NCI-H2171 (cell line): ENCODE data around the gene YJEFN3.

Source experiments
- DNase-seq: peaks from one replicate; lab custom pipeline; 2025; lab: John Stamatoyannopoulos, UW

The YJEFN3 gene

DNA sequence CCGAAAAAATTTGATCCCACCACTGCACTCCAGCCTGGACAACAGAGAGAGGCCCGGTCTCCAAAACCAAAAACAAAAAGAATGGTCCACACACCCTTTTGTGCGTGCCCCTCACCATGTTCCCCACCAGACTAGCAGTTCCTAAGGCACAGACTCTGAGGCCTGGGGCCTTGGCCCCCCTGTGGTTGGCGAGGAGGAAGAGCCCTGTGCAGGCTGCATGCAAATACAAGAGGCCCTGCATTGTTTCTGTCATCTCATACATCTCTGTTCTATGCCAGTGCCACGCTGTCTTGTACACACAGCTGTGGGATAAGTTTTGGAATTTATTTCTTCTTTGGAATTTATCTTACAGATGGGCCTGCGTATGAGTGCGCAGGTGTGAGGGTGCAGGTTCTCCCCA lies 4.7 kb upstream of the YJEFN3 start:
- no peak for DNase-seq

DNA sequence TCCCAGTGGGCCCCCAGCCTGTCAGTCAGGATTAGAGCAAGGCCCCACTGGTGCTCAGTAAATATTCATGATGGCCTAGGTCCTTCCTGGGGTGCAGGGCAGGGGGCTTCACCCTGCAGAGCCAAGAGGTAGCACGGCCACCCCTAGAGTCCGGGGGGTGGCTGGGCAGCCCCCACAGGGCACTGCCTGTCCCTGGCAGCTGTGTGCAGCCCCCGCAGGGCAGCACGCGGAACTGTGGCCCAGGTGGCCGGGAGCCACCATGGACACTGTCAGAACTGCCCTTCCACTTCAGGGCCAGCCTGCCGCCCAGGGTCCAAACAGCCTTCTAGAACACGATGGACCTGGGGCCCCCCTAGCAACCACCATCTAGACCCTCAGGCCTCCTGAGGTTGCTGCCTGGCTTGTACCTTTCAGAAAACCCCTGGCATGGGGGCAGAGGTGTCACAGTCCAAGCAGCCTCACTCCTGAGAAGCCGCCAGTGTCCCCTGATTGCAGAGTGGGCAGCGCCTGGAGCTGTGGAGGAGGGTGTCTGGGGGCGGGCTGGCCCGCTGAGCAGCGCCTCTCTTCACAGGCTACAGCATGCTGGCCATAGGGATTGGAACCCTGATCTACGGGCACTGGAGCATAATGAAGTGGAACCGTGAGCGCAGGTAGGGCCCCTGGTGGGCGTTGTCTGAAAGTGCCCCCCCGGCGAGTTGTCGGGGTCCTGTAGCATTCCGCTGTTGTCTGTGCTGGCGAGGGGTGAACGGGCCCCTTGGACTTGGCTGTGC lies 2.9 kb upstream of the YJEFN3 start:
- DNase-seq = no peak

DNA sequence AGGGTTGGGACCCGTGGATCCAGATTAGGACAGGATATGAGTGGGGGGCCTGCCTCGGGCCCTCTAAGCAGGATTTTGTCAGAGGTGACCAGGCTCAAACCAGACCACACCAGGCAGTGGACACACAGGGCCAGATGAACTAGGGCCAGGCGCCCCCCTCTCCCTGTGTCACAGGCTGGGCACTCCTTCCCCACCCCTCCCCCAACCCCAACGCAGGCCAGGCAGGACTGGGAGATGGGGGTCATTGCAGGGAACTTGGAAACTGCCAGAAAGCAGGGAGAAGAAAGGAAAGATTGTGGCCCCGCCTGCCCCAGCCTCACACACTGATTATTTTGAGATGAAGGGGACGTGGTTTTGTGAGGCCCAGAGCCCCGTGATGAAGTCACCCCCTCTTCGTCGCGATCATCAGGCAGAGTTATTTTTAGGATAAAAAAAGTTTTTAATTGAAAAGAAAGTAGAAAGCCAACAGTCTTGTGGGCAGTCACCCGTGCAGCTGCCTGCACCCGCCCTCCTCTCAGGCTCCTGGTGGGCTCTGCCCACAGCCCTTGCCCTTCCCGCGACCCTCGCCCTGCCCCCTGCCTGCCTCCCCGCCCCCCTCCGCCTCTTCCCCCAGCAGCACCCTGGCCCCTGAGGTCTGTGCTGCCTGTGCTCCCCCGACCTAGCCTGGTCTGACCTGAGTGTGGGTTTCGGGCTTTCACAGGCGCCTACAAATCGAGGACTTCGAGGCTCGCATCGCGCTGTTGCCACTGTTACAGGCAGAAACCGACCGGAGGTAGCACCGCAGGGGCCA lies 1.9 kb upstream of the YJEFN3 start:
- DNase-seq = no peak

DNA sequence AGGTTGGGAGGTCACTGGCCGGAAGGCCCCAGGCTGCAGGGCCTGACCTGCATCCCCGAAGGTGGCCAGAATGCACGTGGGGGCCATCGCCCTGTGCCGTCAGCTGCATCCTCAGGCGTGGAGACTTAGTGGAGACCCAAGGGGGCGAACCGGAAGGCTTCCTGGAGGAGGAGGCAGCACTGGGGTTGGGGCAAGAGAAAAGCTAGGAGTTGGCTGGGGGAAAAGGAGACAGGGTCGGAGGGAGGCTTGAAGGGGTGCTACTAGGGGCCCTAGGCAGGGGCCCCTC lies 1.4 kb upstream of the YJEFN3 start:
- no peak for DNase-seq

DNA sequence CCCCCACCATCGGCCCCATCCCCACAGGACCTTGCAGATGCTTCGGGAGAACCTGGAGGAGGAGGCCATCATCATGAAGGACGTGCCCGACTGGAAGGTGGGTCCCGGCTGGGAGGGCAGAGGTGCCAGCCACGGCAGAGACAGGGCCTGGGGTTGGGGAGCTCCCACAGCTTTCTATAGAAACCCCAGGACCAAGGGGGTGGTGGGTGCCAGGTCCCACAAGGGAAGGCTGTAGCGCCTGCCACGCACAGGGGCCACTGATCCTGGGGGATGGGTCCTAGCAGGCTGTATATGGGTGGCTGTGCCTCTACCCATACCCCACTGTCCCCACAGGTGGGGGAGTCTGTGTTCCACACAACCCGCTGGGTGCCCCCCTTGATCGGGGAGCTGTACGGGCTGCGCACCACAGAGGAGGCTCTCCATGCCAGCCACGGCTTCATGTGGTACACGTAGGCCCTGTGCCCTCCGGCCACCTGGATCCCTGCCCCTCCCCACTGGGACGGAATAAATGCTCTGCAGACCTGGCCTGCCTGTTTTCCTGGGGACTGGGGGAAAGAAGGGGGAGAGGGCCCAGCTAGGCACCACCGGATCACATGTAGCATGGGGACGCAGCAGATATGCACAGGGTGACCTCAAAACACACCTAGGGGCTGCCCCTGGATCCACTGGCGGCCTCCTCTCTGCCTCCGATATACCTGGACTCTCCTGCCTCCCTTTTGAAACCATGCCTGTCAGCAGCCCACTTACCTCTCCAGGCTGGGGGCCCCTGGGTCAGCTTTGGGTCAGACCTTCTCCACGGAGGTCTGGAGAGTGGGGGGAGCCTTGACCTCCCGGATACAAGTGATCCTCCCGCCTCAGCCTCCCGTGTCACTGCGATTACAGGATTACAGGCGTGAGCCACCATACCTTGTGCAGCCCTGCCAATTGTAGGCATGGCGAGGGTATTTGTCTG lies 761 bp upstream of the YJEFN3 start:
- no peak for DNase-seq

DNA sequence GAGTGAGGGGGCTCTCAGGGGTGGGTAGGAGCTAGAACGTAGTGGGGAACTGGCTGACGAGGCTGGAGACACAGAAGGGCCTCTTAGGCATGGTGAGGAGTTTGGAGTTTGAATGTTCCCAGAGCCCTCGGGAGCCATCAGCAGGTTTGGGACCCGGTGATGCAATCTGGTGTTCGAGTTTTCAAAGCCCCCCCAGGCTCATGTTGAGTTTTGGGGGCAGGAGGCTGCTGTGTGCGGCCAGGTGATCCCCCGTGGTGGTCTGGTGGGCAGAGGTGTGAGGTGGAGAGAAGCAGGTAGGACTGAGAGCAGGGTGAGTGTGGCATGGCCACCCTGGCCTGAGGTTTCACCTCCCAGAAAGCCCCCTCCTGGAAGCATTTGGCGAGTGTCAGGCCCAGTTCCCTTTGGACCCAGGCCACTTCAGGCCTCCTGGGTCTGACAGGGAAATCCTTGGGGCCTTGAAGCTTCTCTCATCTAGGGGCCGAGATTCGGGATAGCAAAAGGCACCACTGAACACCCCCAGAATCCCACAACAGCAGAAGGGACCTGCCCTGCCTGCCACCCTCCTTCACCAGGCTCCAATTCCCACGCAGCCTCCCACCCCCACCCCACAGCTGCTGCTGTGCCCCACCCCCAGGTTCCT lies 1.2 kb downstream of the YJEFN3 start:
- DNase-seq = no peak

DNA sequence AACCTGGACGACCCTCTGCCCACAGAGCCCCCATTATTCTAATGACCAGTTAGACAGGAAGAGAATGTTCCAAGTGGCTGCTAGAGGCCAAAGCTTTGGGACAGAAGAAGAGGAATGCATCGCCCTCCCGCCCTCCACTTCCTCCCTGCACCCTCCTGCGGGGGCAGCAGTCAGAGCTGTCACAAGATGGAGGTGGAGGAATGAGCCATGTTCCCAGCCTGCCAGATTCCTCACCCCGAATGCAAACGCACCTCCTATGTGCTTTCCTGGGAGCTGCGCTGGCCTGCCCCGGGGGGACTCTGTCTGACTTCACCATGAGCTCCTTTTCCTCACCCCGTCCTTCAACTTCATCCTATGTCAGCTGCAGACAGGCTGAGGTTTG lies 1.7 kb downstream of the YJEFN3 start:
- DNase-seq = no peak

DNA sequence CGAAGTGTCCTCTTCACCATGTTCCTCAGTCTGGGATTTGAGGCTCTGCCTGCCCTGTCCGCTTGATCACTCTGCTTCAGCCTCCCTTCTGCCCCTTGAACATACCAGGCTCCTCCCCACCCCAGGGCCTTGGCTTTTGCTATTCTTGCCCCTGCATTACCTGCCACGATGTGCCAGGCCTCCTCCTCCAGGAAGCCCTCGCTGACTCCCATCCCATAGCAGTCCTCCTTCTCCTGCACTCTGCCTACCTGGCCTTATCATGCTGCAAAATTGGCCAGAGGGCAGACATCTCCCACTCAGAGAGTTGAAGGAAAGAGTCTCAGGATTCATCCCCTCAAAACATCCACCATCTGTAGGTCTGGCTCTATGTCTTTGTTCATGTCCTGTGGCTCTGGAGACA lies 2.2 kb downstream of the YJEFN3 start:
- no peak for DNase-seq

DNA sequence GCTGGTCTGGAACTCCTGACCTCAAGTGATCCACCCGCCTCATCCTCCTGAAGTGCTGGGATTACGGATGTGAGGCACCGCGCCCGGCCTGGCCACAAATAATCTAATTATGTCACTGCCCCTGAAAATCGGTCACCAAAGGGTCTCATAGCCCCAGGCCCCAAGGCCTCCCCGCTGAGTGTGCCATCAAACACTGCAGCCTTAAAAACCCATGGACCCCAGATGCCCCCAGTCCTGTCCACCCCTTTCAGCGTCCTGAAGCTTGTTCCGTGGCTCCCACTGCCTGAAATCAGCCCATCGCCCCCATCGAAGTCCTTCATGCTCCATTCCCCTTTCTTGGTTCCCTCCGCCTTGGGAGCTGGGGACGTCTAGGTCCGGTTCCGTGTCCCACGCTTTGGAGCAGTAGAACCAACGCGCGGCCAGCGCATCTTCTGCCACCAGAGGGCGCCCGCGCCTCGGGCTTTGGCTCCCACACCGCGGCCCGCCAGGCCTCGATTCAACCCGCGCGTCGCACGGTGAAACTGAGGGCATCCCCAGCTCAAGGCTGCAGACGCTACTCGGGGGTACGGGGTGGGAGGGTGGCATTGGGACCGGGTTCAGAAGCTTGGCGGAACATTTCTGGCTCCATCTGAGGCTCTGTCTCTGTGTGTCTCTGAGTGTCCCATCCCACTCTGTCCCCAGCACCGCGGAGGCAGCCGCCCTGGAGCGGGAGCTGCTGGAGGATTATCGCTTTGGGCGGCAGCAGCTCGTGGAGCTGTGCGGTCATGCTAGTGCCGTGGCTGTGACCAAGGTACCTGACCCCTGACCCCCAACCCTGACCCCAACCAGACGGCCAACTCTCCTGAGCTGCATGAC lies 3.5 kb downstream of the YJEFN3 start:
- DNase-seq = peak; percentile 74

DNA sequence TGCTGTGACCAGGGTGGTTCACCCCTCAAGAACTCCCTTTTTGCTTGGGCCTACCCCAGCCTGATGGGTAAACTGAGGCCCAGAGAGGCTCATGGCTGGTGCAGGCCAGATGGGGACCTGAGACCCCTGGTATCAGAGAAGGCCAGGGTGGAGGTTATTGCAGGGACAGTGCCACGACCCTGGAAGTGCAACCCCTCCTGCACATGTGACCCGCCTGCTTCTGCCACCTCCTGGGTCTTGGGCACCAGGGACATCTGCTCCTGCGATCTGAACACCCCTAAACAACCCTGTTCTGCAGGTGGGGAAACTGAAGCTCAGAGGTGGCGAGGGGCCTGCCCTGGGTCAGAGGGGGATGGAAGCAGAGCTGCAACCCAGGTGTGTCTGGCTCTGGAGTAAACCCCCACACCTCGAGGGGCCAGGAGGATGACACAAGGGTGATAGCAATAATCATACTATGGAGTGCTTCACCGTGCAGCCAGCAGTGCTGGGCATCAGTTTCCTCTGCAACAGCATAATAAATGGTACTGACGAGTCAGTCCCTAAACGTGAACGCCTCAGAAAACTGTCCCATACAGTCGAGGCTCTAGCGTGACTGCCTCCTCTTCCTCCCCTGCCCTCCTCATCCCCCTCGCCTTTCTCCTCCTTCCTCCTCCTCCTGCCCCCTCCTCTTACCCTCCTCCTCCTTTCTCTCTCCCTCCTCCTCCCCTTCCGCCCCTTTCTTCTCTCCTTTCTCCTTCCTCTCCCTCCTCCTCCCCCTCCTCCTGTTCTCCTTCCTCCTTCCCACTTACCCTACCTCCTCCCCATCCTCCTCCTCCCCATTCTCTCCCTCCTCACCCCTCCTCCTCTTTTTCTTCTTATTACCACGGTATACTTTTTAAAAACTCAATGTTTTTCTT lies 4.3 kb downstream of the YJEFN3 start:
- DNase-seq = no peak

DNA sequence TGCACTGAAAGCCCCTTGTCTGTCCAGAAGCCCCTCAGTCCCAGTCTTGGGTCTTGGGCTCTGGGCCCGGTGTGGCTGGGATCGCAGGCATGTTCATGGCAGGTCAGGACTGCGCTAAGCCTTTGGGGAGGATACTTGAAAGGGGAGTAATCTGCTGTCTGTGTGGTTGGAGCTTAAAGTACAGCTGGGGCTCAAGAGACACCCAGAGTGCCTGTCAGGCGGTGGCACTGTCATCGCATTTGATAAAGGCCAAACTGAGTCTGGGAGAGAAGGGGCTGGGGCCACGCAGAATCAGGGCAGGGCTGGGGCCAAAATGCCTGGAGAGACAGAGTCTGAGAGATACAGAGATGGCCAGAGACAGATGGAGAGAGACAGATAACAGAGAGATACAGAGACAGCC lies 5.1 kb downstream of the YJEFN3 start:
- DNase-seq = no peak

DNA sequence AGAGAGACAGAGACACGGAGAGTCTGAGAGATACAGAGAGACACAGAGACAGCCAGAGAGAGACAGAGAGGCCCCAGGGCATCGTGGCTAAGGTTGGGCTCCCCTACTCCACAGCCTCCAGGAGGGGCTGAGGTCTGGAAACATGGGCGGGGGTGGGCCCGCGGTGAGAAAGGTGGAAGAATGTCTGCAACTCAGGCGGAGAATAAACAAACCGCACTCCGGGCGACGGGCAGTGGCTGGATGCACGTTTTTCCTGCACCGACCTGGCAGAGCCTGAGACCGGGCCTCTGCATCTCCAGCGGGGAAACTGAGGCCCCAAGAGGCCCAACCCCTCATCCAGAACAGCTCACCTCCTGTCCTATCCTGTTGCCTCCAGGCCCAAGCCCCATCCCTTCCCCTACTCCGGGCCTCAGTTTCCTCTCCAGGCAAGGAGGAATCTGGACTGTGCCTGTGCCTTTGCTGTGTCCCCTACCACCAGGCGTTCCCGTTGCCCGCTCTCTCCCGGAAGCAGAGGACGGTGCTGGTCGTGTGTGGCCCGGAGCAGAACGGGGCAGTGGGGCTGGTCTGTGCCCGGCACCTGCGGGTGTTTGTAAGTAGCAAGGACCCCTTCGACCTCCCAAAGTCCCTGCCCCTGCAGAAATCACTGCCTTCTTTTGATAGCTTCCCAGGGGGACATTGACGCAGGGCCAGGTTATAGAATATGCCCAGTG lies 6.0 kb downstream of the YJEFN3 start:
- DNase-seq = no peak

DNA sequence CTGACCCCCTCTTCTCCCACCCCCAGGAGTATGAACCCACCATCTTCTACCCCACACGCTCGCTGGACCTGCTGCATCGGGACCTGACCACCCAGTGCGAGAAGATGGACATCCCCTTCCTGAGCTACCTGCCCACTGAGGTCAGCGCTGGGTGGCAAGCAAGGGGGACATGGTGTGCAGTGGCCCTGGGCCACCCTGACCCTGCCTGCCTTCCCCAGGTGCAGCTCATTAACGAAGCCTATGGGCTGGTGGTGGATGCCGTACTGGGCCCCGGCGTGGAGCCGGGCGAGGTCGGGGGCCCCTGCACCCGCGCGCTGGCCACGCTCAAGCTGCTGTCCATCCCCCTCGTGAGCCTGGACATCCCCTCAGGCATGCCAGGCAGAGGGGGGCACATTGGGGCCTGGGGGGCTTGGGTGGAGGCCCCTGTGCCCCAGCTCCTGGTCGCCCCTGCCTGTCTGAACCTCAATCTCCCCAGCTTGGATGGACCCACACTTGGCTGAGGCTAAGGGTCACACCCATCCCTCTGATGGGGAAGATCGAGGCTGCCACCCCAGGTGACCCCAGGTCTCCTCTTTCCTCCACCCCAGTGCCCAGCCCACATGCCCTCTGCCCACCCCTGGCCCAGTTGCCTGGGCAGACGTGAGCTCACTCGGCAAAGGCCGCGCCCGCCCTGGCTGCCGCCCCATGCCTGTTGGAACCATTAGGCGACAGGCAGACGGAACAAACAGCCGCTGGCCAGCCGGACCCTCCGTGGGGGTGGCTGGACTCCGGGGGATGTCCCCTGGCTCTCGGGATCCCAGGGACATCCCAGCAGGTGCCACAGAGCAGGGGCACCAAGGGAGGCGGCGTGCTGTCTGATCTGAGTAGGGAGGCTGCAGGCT lies 6.8 kb downstream of the YJEFN3 start:
- DNase-seq = no peak

DNA sequence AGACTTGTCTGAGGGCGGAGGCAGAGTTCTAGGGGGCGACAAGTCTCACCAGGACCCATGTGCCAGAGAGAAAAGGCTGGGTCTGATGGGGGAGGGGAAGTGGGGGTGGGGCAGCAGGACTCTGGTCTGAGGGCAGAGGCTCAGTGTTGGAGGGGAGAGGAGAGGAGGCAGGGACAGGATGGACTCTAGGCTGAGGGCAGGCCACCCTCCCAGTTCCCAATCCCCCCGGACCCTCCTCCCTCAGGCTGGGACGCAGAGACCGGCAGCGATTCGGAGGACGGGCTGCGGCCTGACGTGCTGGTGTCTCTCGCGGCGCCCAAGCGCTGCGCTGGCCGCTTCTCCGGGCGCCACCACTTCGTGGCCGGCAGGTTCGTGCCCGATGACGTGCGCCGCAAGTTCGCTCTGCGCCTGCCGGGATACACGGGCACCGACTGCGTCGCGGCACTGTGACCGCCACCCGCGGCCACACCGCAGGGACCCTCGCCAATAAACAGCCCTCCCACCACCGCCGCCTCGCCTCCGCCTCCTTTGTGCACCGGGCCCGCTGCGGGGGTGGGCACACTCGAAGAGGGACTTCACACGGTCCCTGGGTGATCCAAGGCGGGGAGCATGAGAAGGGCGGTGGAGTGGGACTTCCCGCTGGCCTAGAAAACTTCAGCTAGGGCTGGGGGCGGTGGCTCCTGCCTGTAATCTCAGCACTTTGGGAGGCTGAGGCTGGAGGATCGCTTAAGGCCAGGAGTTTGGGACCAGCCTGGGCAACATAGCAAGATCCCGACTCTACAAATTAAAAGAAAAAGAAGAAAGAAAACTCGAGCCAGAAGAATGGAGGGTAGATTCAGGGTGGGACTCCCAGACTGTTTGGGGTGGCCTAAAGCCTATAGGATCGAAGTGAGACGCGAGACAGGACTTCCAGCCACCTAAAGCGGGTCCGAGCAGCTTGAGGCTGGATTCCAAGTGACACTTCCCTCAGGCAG lies 8.7 kb downstream of the YJEFN3 start:
- DNase-seq = no peak

DNA sequence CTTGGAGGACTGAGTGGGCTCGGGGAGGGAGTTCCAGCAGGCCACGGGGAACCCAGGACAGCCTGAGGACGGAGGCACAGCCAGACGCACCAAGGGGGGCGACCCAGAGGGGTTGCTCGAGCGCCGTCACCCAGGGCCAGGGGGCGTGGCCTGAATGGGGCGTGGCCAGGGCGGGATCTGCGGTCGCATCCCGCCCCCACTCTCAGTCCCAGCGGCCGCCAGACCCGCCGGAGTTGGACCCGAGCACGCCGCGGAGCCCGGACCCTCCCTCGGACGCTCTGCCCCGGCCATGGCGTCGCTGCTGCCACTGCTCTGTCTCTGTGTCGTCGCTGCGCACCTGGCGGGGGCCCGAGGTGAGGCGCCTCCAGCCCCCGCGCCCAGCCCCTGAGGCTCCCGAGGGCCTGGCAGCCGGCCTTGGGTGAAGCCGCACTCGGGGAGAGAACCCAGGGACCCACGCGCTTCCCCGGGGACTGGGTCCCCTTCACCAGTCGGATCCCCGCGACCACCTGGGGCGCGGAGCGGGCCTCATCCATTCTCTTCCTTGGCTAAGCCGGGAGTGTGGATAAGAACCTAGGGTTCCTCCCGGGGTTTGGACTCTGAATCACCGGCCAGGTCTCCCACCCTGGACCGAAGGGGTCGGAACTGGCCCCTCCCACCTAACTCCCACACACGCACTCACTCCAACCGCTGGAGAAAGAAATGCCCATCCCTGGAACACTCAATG lies 9.5 kb downstream of the YJEFN3 start, which contains the start of gene CILP2:
TSS of gene CILP2 (plus strand) at position 205 of the 724 bp plus-strand sequence. CDS start at position 290, 85 bp downstream.
- peak; percentile 23 for DNase-seq

DNA sequence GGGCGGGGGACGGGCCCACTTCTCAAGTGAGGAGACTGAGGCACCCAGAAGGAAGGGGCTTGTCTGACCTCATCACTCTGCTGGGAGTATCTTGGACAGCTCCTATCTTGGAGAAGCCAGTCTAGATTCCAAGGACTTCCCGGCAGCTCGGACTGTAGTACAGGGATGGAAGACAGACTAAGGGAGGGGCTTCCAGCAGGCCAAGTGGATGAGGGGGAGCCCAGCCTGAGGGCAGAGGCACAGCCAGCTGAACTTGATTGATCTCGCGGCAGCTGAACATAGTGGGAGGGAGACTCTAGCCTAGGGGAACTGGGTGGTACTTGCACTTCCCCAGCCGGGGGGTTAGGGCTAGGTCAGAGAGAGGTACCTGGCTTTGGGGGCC lies 10.1 kb downstream of the YJEFN3 start:
- no peak for DNase-seq

DNA sequence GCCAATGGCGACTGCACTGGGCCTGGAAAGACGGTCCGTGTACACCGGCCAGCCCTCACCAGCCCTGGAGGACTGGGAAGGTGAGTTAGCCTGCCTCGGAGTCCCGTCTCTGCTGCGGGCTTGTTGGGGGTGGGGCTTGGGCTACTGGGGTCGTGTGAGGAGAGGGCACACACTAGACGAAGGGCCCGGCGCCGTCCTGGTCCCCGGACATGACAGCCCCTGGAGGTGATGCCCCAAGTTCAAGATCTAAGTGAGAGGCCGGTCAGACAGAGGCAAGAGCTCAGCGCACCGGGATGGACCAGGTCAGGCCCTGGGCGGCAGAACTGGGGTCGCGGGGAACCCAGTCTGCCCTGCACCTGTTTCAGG lies 11.0 kb downstream of the YJEFN3 start:
- DNase-seq = no peak
